SK-N-SH treated with all-trans-retinoic acid at 6 μM for 48 hours (cell line): ENCODE data around the gene WNK2.

Experiments used
- ATAC-seq: fragments of 200-7000 bp; cut with Tn5 transposase; 3 replicates; pipeline ENCODE4 v1.9.1; 2020; ENCODE audit warnings: mild to moderate bottlenecking, moderate library complexity
- ARNTL ChIP-seq: fragments of 450-650 bp; formaldehyde crosslinking; IDR thresholded peaks from 2 replicates; pipeline ENCODE4 v1.5.0; 2020; ENCODE audit warnings: low read depth, mild to moderate bottlenecking, moderate library complexity, borderline replicate concordance
- CSDC2 ChIP-seq: fragments of 250-450 bp; sonication (Bioruptor Pico); IDR thresholded peaks from 2 replicates; pipeline ENCODE4 v1.5.0; 2020; ENCODE audit warnings: mild to moderate bottlenecking, moderate library complexity
- ESRRG ChIP-seq: fragments of 250-450 bp; sonication (Bioruptor Pico); IDR thresholded peaks from 2 replicates; pipeline ENCODE4 v1.6.1; 2021; ENCODE audit warnings: mild to moderate bottlenecking
- GLIS3 ChIP-seq: fragments of 250-450 bp; sonication (Bioruptor Pico); IDR thresholded peaks from 2 replicates; pipeline ENCODE4 v1.5.0; 2020; ENCODE audit warnings: mild to moderate bottlenecking, moderate library complexity
- ISL1 ChIP-seq: fragments of 250-450 bp; sonication (Bioruptor Pico); IDR thresholded peaks from 2 replicates; pipeline ENCODE4 v2.1.2; 2022; ENCODE audit warnings: mild to moderate bottlenecking, moderate library complexity
- PATZ1 ChIP-seq: fragments of 250-450 bp; sonication (Bioruptor Pico); IDR thresholded peaks from 2 replicates; pipeline ENCODE4 v1.8.0; 2020; ENCODE audit warnings: mild to moderate bottlenecking, moderate library complexity, borderline replicate concordance
- PPARA ChIP-seq: fragments of 250-450 bp; sonication (Bioruptor Pico); IDR thresholded peaks from 2 replicates; pipeline ENCODE4 v1.5.0; 2020; ENCODE audit warnings: mild to moderate bottlenecking, borderline replicate concordance
- RARB ChIP-seq: fragments of 250-450 bp; sonication (Bioruptor Pico); IDR thresholded peaks from 2 replicates; pipeline ENCODE4 v1.8.0; 2021; ENCODE audit warnings: mild to moderate bottlenecking, moderate library complexity
- SNAI2 ChIP-seq: fragments of 250-450 bp; sonication (Bioruptor Pico); IDR thresholded peaks from 2 replicates; pipeline ENCODE4 v1.5.0; 2020; ENCODE audit warnings: mild to moderate bottlenecking, moderate library complexity
- TCF4 ChIP-seq: fragments of 250-450 bp; sonication (Bioruptor Pico); IDR thresholded peaks from 2 replicates; pipeline ENCODE4 v1.8.0; 2021; ENCODE audit warnings: mild to moderate bottlenecking, moderate library complexity, borderline replicate concordance
- TOX ChIP-seq: fragments of 250-450 bp; sonication (Bioruptor Pico); IDR thresholded peaks from 2 replicates; pipeline ENCODE4 v1.8.0; 2021; ENCODE audit warnings: mild to moderate bottlenecking, moderate library complexity, borderline replicate concordance
- ZC3H10 ChIP-seq: fragments of 250-450 bp; sonication (Bioruptor Pico); IDR thresholded peaks from 2 replicates; pipeline ENCODE4 v1.5.1; 2021; ENCODE audit warnings: mild to moderate bottlenecking, moderate library complexity
- ZFP3 ChIP-seq: fragments of 250-450 bp; sonication (Bioruptor Pico); IDR thresholded peaks from 2 replicates; pipeline ENCODE4 v1.5.0; 2020; ENCODE audit warnings: mild to moderate bottlenecking, moderate library complexity
- ZFP30 ChIP-seq: fragments of 450-650 bp; formaldehyde crosslinking; IDR thresholded peaks from 2 replicates; pipeline ENCODE4 v1.5.0; 2022; ENCODE audit warnings: mild to moderate bottlenecking, moderate library complexity
- ZNF565 ChIP-seq: fragments of 450-650 bp; formaldehyde crosslinking; conservative IDR thresholded peaks from 2 replicates; pipeline ENCODE4 v1.5.0; 2020; ENCODE audit warnings: low read depth, mild to moderate bottlenecking, moderate library complexity
- ZNF70 ChIP-seq: fragments of 450-650 bp; formaldehyde crosslinking; IDR thresholded peaks from 2 replicates; pipeline ENCODE4 v1.5.0; 2020; ENCODE audit warnings: mild to moderate bottlenecking, moderate library complexity
- ZNF8 ChIP-seq: fragments of 450-650 bp; formaldehyde crosslinking; IDR thresholded peaks from 2 replicates; pipeline ENCODE4 v1.5.0; 2020; ENCODE audit warnings: mild to moderate bottlenecking, moderate library complexity
- TF ChIP-seq, protein P1 (sequence below): fragments of 250-450 bp; sonication (Bioruptor Pico); IDR thresholded peaks from 2 replicates; pipeline ENCODE4 v1.8.0; 2021; ENCODE audit warnings: low read depth, mild to moderate bottlenecking, moderate library complexity, borderline replicate concordance
- TF ChIP-seq, protein P2 (sequence below): fragments of 250-450 bp; sonication (Bioruptor Pico); IDR thresholded peaks from 2 replicates; pipeline ENCODE4 v1.5.0; 2020; ENCODE audit warnings: mild to moderate bottlenecking, moderate library complexity
- TF ChIP-seq, protein P3 (sequence below): fragments of 250-450 bp; sonication (Bioruptor Pico); IDR thresholded peaks from 2 replicates; pipeline ENCODE4 v1.5.1; 2021; ENCODE audit warnings: mild to moderate bottlenecking, moderate library complexity
- TF ChIP-seq, protein P4 (sequence below): fragments of 250-450 bp; sonication (Bioruptor Pico); IDR thresholded peaks from 2 replicates; pipeline ENCODE4 v1.5.1; 2020; ENCODE audit warnings: low read depth, mild to moderate bottlenecking, moderate library complexity

Gene WNK2

DNA sequence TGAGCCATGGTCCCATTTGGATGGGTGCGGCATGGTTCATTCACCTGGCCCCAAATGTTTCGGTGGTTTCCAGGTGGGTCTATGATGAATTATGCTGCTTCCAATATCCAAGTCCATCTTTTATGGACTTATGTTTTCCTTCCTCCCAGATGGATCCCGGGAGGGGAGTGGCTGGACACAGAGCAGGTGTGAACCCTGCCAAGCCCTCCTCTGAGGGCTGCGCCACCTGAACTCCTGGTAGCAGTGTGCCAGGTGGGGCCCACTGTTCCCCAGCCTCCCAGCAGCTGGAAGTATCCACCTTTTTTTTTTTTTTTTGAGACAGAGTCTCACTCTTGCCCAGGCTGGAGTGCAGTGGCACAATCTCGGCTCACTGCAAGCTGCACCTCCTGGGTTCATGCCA lies 42.9 kb downstream of the WNK2 start:
- ATAC-seq: no peak
- TF ChIP-seq, protein P1, sequence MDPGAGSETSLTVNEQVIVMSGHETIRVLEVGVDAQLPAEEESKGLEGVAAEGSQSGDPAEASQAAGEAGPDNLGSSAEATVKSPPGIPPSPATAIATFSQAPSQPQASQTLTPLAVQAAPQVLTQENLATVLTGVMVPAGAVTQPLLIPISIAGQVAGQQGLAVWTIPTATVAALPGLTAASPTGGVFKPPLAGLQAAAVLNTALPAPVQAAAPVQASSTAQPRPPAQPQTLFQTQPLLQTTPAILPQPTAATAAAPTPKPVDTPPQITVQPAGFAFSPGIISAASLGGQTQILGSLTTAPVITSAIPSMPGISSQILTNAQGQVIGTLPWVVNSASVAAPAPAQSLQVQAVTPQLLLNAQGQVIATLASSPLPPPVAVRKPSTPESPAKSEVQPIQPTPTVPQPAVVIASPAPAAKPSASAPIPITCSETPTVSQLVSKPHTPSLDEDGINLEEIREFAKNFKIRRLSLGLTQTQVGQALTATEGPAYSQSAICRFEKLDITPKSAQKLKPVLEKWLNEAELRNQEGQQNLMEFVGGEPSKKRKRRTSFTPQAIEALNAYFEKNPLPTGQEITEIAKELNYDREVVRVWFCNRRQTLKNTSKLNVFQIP (CRISPR knock-in tag): no peak
- TF ChIP-seq CSDC2 (CRISPR knock-in tag) (no peak), ZFP3 (CRISPR knock-in tag) (no peak), PATZ1 (CRISPR knock-in tag) (no peak), ZC3H10 (CRISPR knock-in tag) (no peak), TOX (CRISPR knock-in tag) (no peak), GLIS3 (CRISPR knock-in tag) (no peak), ZNF70 (CRISPR knock-in tag) (no peak), ZFP30 (no peak), ZNF565 (CRISPR knock-in tag) (no peak), TCF4 (no peak), ISL1 (no peak), SNAI2 (no peak), ARNTL (no peak), RARB (CRISPR knock-in tag) (no peak), PPARA (no peak)
- TF ChIP-seq, protein P2, sequence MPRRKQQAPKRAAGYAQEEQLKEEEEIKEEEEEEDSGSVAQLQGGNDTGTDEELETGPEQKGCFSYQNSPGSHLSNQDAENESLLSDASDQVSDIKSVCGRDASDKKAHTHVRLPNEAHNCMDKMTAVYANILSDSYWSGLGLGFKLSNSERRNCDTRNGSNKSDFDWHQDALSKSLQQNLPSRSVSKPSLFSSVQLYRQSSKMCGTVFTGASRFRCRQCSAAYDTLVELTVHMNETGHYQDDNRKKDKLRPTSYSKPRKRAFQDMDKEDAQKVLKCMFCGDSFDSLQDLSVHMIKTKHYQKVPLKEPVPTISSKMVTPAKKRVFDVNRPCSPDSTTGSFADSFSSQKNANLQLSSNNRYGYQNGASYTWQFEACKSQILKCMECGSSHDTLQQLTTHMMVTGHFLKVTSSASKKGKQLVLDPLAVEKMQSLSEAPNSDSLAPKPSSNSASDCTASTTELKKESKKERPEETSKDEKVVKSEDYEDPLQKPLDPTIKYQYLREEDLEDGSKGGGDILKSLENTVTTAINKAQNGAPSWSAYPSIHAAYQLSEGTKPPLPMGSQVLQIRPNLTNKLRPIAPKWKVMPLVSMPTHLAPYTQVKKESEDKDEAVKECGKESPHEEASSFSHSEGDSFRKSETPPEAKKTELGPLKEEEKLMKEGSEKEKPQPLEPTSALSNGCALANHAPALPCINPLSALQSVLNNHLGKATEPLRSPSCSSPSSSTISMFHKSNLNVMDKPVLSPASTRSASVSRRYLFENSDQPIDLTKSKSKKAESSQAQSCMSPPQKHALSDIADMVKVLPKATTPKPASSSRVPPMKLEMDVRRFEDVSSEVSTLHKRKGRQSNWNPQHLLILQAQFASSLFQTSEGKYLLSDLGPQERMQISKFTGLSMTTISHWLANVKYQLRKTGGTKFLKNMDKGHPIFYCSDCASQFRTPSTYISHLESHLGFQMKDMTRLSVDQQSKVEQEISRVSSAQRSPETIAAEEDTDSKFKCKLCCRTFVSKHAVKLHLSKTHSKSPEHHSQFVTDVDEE (CRISPR knock-in tag): no peak
- TF ChIP-seq, protein P3, sequence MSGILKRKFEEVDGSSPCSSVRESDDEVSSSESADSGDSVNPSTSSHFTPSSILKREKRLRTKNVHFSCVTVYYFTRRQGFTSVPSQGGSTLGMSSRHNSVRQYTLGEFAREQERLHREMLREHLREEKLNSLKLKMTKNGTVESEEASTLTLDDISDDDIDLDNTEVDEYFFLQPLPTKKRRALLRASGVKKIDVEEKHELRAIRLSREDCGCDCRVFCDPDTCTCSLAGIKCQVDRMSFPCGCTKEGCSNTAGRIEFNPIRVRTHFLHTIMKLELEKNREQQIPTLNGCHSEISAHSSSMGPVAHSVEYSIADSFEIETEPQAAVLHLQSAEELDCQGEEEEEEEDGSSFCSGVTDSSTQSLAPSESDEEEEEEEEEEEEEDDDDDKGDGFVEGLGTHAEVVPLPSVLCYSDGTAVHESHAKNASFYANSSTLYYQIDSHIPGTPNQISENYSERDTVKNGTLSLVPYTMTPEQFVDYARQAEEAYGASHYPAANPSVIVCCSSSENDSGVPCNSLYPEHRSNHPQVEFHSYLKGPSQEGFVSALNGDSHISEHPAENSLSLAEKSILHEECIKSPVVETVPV (CRISPR knock-in tag): no peak

DNA sequence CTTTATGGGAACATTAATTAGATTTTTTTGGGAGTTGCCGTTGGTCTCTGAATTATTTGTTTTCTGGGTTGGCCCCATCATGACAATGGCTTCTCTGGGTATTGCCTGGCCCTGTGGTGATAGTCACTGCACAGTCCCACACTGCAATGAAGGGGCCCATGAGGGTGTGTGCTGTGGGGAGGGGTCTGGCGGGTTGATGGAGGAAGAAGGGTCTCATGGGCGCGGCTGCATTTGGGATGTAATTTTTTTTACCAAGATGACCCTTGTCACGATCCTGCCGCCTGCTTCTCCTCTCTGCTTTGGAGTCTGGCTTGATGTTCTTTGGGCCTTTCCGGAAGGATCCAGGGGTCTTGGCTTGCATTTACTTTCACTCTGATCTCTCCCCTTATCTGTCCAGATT lies 44.1 kb downstream of the WNK2 start:
- no peak for ATAC-seq
- TF ChIP-seq ESRRG (no peak), GLIS3 (CRISPR knock-in tag) (no peak), TCF4 (no peak), ISL1 (no peak), ARNTL (no peak), TOX (CRISPR knock-in tag) (no peak), ZNF70 (CRISPR knock-in tag) (no peak), ZNF8 (CRISPR knock-in tag) (no peak), CSDC2 (CRISPR knock-in tag) (no peak), PPARA (no peak), PATZ1 (CRISPR knock-in tag) (no peak)
- TF ChIP-seq, protein P4, sequence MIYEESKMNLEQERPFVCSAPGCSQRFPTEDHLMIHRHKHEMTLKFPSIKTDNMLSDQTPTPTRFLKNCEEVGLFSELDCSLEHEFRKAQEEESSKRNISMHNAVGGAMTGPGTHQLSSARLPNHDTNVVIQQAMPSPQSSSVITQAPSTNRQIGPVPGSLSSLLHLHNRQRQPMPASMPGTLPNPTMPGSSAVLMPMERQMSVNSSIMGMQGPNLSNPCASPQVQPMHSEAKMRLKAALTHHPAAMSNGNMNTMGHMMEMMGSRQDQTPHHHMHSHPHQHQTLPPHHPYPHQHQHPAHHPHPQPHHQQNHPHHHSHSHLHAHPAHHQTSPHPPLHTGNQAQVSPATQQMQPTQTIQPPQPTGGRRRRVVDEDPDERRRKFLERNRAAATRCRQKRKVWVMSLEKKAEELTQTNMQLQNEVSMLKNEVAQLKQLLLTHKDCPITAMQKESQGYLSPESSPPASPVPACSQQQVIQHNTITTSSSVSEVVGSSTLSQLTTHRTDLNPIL: no peak
- TF ChIP-seq, all 23 proteins: peak for 0
